K562 (cell line): ENCODE results near the gene CCPG1. TPM values are rescaled to one million over a fixed set of nuclear protein-coding genes. Genes with fewer than 3 reads are reported as not detected.

Experiments used
- ATAC-seq: fragments of 200-7000 bp; cut with Tn5 transposase; 3 replicates; pipeline ENCODE4 v1.9.1; 2020; ENCODE audit warnings: moderate library complexity
- BruUV-seq: library from RNA; stranded (reverse); fragments of 400-500 nt; replicated peaks from 2 replicates; lab custom pipeline; 2021; lab: Mats Ljungman, UMichigan
- CTCF ChIA-PET: fragments of 300-600 bp; formaldehyde crosslinking; extraction: SDS; loops from one replicate; lab custom pipeline; 2021; ENCODE audit warnings: low intra/inter-chr PET ratio; lab: Yijun Ruan, JAX
- POLR2A ChIA-PET: fragments of 300-600, 350-650 bp; sonication (Branson Sonifier 250); formaldehyde crosslinking; extraction: SDS; loops from one replicate; lab custom pipeline; 2021; ENCODE audit warnings: antibody characterized with exemption, inconsistent platforms; lab: Yijun Ruan, JAX
- DNase-seq, 4 experiments: peaks; one replicate each; pipeline versions ENCODE4 v3.0.0 to v3.0.0-alpha.2; 2011 to 2018; ENCODE audit warnings: low spot score in 3 of 4, mixed read lengths in 3 of 4; ENCODE audit errors: extremely low read depth in 1 of 4
- FAIRE-seq: peaks from 2 replicates; lab custom pipeline; 2011; peaks lifted over from hg19 to GRCh38; lab: Jason Lieb, UNC
- H2AFZ ChIP-seq: 2 replicates; pipeline ENCODE4 v1.6.0; 2011; ENCODE audit warnings: low read depth, low read length, control low read depth, inconsistent platforms
- H3K27ac ChIP-seq: fragments of 200-600 bp; 3 replicates; pipeline ENCODE4 v1.8.0; 2011; ENCODE audit warnings: low read depth, mild to moderate bottlenecking, control low read depth, inconsistent platforms, low read length, moderate library complexity, mixed read lengths; ENCODE audit errors: extremely low read depth
- H3K27me3 ChIP-seq, 2 experiments: fragments of 300-600 bp in 1 of 2; 2 replicates in 1 of 2; 3 replicates in 1 of 2; pipeline versions ENCODE4 v1.6.0 to v1.8.0; 2011; ENCODE audit warnings: inconsistent platforms in 2 of 2, low read length in 2 of 2, mild to moderate bottlenecking in 1 of 2, mixed read lengths in 1 of 2, moderate library complexity in 1 of 2; ENCODE audit not compliant: control insufficient read depth in 2 of 2, insufficient read depth in 2 of 2
- H3K36me3 ChIP-seq: fragments of 300-600 bp; 3 replicates; pipeline ENCODE4 v1.8.0; 2011; ENCODE audit warnings: mild to moderate bottlenecking, low read length, inconsistent platforms; ENCODE audit not compliant: control insufficient read depth, insufficient read depth
- H3K4me1 ChIP-seq, 2 experiments: fragments of 200-600 bp in 1 of 2; replicated peaks in 1 of 2; 2 replicates in 1 of 2; 3 replicates in 1 of 2; pipeline versions ENCODE4 v1.5.1 to v1.8.0; 2011; ENCODE audit warnings: inconsistent platforms in 2 of 2, low read length in 2 of 2, mild to moderate bottlenecking in 1 of 2, mixed read lengths in 1 of 2, moderate library complexity in 1 of 2; ENCODE audit not compliant: control insufficient read depth in 2 of 2, insufficient read depth in 2 of 2
- H3K4me2 ChIP-seq: 2 replicates; pipeline ENCODE4 v1.6.1; 2011; ENCODE audit warnings: low read length, control low read depth, inconsistent platforms, mixed read lengths; ENCODE audit not compliant: insufficient read depth
- H3K4me3 ChIP-seq: fragments of 200-600 bp; sonication (generic), shearing (Covaris generic); 2 replicates; pipeline ENCODE4 v1.5.1; 2016; ENCODE audit warnings: control low read depth, inconsistent platforms
- H3K79me2 ChIP-seq: fragments of 200-600 bp; 3 replicates; pipeline ENCODE4 v1.8.0; 2011; ENCODE audit warnings: low read length, inconsistent platforms; ENCODE audit not compliant: control insufficient read depth, insufficient read depth
- H3K9ac ChIP-seq, 2 experiments: 2 replicates each; pipeline versions ENCODE4 v1.6.0 to v1.6.1; 2011; ENCODE audit warnings: low read depth in 2 of 2, low read length in 2 of 2, control low read depth in 1 of 2, inconsistent platforms in 1 of 2, mild to moderate bottlenecking in 1 of 2, mixed read lengths in 1 of 2; ENCODE audit not compliant: insufficient read depth in 1 of 2
- H3K9me1 ChIP-seq: one replicate; pipeline ENCODE4 v1.6.0; 2011; ENCODE audit warnings: inconsistent platforms, mild to moderate bottlenecking, low read length, moderate library complexity; ENCODE audit not compliant: control insufficient read depth, insufficient read depth
- H3K9me3 ChIP-seq: replicated peaks from 2 replicates; pipeline ENCODE4 v1.5.1; 2011; ENCODE audit warnings: low read depth, low read length, inconsistent platforms; ENCODE audit not compliant: control insufficient read depth, insufficient read depth
- H4K20me1 ChIP-seq: replicated peaks from 2 replicates; pipeline ENCODE4 v1.6.1; 2011; ENCODE audit warnings: low read length, inconsistent platforms, mixed read lengths; ENCODE audit not compliant: control insufficient read depth, insufficient read depth
- CTCF ChIP-seq, 3 experiments: IDR thresholded peaks in 2 of 3; conservative IDR thresholded peaks in 1 of 3; 2 replicates each; pipeline ENCODE4 v1.5.1; 2011 to 2012; ENCODE audit warnings: low read length in 3 of 3, mild to moderate bottlenecking in 3 of 3, control low read depth in 2 of 3, improper control_type of control experiment in 1 of 3, inconsistent platforms in 1 of 3, low read depth in 1 of 3, mixed read lengths in 1 of 3, moderate library complexity in 1 of 3; ENCODE audit not compliant: insufficient read depth in 2 of 3
- RREB1 ChIP-seq: fragments of 250-450 bp; sonication (Bioruptor Pico); IDR thresholded peaks from 2 replicates; pipeline ENCODE4 v1.4.0; 2020
- YBX1 ChIP-seq: fragments of 450-650 bp; IDR thresholded peaks from 2 replicates; pipeline ENCODE4 v1.7.1; 2016; ENCODE audit warnings: mild to moderate bottlenecking
- ZNF511 ChIP-seq: sonication (generic); formaldehyde crosslinking; IDR thresholded peaks from 2 replicates; pipeline ENCODE4 v1.8.0; 2022; ENCODE audit warnings: mild to moderate bottlenecking, missing genetic modification reagents
- WGBS: fragments of 100-300 bp; shearing (Covaris generic); methylation state at CpG from one replicate; pipeline ENCODE4 v1.1.6; 2016; ENCODE audit warnings: low coverage, mixed read lengths; ENCODE audit not compliant: insufficient coverage; ENCODE audit errors: missing lambda C conversion rate; 5-methylcytosine and 5-hydroxymethylcytosine counted together
- in situ Hi-C: fragments of 300-500 bp; cut with MboI; formaldehyde crosslinking; loops from 4 replicates; pipeline ENCODE4 v1.15.0; 2018; ENCODE audit warnings: inconsistent platforms, mixed read lengths
- intact Hi-C: fragments of 100-400 bp; cut with micrococcal nuclease; formaldehyde crosslinking; loops from 2 replicates; pipeline ENCODE4 v1.14.2; 2022
- polyA plus RNA-seq, 8 experiments: library from polyadenylated mRNA; depleted of rRNA in 4 of 8; stranded (reverse) in 5 of 8; unstranded in 3 of 8; fragments of >200 nt; fragmentation: Nextera tagmentation in 2 of 8; fragmentation: Illumina TruSeq in 1 of 8; extraction: Ambion mirVana in 2 of 8; extraction: Trizol in 1 of 8; gene quantifications; 2 replicates each; pipeline versions ENCODE4 v1.2.1 to v1.2.3, GENCODE V29; 2011 to 2014; ENCODE audit warnings: inconsistent platforms in 1 of 8, missing spikeins in 1 of 8
- total RNA-seq, 7 experiments: library from RNA; depleted of rRNA in 6 of 7; stranded (reverse); fragments of >200 nt in 6 of 7; fragmentation: Illumina TruSeq in 2 of 7; extraction: Trizol in 2 of 7; gene quantifications; 2 replicates each; pipeline versions ENCODE4 v1.2.1 to v1.2.3, GENCODE V29; 2011 to 2021; ENCODE audit warnings: low replicate concordance in 1 of 7

CCPG1 gene
- total and polyA plus RNA-seq, 9 of the 15 experiments (the other 6 are each of a cell fraction or from before 2014, with no cell fraction given) = 33.0 to 54.9 (median 41.1) TPM

- TF ChIP-seq RREB1 (CRISPR knock-in tag) = no peak
- TF ChIP-seq, all 486 proteins: peak for 0
Observed at GRCh38 chr15:55361048-55361447, 47.1 kb downstream of the CCPG1 start (continued).

GRCh38 chr15:55360256-55360655 is 47.9 kb downstream of the CCPG1 start:
- WGBS = 87% methylated on average over 6 of the region's 6 CpGs
- BruUV-seq = no TSS peak
- FAIRE-seq = no peak
- TF ChIP-seq CTCF (IDR thresholded peaks at IDR 0.05 in 2 of 3, conservative IDR thresholded peaks at IDR 0.05 in 1 of 3; ENCODE audit: insufficient read depth in 2 of 3, low read depth in 1 of 3, low read length in 3 of 3) = no peak
- TF ChIP-seq YBX1 = no peak
- no peak for TF ChIP-seq ZNF511 (CRISPR knock-in tag)

More at GRCh38 chr15:55360256-55360655, 47.9 kb downstream of the CCPG1 start:
- H3K9me1 ChIP-seq = no peaks in the 10 kb centered on the region
- H3K36me3 ChIP-seq = peaks cover 45% of the 10 kb centered on the region; the same call in 2 of the 3 replicates
- in situ Hi-C loops = no loop called here
- H2AFZ ChIP-seq = no peak overlapping the region
- no peaks in the 10 kb centered on the region for H3K9me3 ChIP-seq
- intact Hi-C loops = no loop called here
- no peaks in the 10 kb centered on the region for H4K20me1 ChIP-seq
- H3K4me1 ChIP-seq = no peaks in the 10 kb centered on the region
- POLR2A ChIA-PET = interaction anchor here (1.2 to 1.4 kb wide), 2 partner anchors 31 to 36 kb away, joined by 3 to 5 read pairs; no protein-coding TSS in a partner anchor
- ATAC-seq = no peak
- H3K27ac ChIP-seq = no peak overlapping the region
- no peaks in the 10 kb centered on the region for H3K79me2 ChIP-seq
- H3K9ac ChIP-seq = no peak overlapping the region
- DNase-seq = no peak
- no peak overlapping the region for H3K4me2 ChIP-seq
- CTCF ChIA-PET = no interaction called here
- H3K27me3 ChIP-seq = no peaks in the 10 kb centered on the region
- H3K4me3 ChIP-seq = no peak overlapping the region
